HepG2 (cell line): ENCODE measurements around the gene HOXC4. TPM values are rescaled to one million over a fixed set of nuclear protein-coding genes. Genes with fewer than 3 reads are reported as not detected.

Experiments used
- ATAC-seq: fragments of 200-7000 bp; cut with Tn5 transposase; 3 replicates; pipeline ENCODE4 v1.9.1; 2020; ENCODE audit warnings: mild to moderate bottlenecking, moderate library complexity
- BruUV-seq: library from RNA; stranded (reverse); fragments of 400-500 nt; replicated peaks from 2 replicates; lab custom pipeline; 2021; lab: Mats Ljungman, UMichigan
- CTCF ChIA-PET: fragments of 300-600 bp; formaldehyde crosslinking; extraction: SDS; loops from one replicate; lab custom pipeline; 2021; ENCODE audit warnings: low total read pairs, inconsistent platforms, low intra/inter-chr PET ratio; lab: Yijun Ruan, JAX
- POLR2A ChIA-PET: fragments of 350-600 bp; sonication (Branson Sonifier 250); formaldehyde crosslinking; loops from one replicate; lab custom pipeline; 2020; ENCODE audit warnings: antibody characterized with exemption, inconsistent platforms; lab: Yijun Ruan, JAX
- DNase-seq: peaks from one replicate; pipeline ENCODE4 v3.0.0-alpha.2; 2015; ENCODE audit warnings: low spot score
- FAIRE-seq: peaks from 3 replicates; lab custom pipeline; 2011; peaks lifted over from hg19 to GRCh38; lab: Jason Lieb, UNC
- H2AFZ ChIP-seq: one replicate; pipeline ENCODE4 v1.6.1; 2011; ENCODE audit warnings: low read length, inconsistent platforms
- H3K27ac ChIP-seq: fragments of 300-600 bp; 3 replicates; pipeline ENCODE4 v1.8.0; 2011; ENCODE audit warnings: mixed run types, mild to moderate bottlenecking, mixed read lengths, low read length, inconsistent platforms; ENCODE audit not compliant: insufficient read depth; ENCODE audit errors: extremely low read length
- H3K27me3 ChIP-seq, 2 experiments: fragments of 200-600 bp in 1 of 2; 2 replicates in 1 of 2; 3 replicates in 1 of 2; pipeline versions ENCODE4 v1.6.0 to v1.8.0; 2011; ENCODE audit warnings: low read length in 2 of 2, mild to moderate bottlenecking in 2 of 2, moderate library complexity in 2 of 2, inconsistent platforms in 1 of 2; ENCODE audit not compliant: insufficient read depth in 2 of 2, control insufficient read depth in 1 of 2
- H3K36me3 ChIP-seq, 2 experiments: fragments of 200-600 bp in 1 of 2; replicated peaks in 1 of 2; 2 replicates in 1 of 2; 3 replicates in 1 of 2; pipeline versions ENCODE4 v1.5.1 to v1.8.0; 2011; ENCODE audit warnings: low read length in 2 of 2, inconsistent platforms in 1 of 2; ENCODE audit not compliant: insufficient read depth in 2 of 2, control insufficient read depth in 1 of 2
- H3K4me1 ChIP-seq: 2 replicates; pipeline ENCODE4 v1.5.1; 2012; ENCODE audit warnings: low read length, inconsistent platforms; ENCODE audit not compliant: insufficient read depth
- H3K4me2 ChIP-seq: 2 replicates; pipeline ENCODE4 v1.6.0; 2011; ENCODE audit warnings: low read depth, low read length, inconsistent platforms
- H3K4me3 ChIP-seq, 3 experiments: fragments of 200-600 bp in 1 of 3; sonication (generic), shearing (Covaris generic) in 1 of 3; replicated peaks in 1 of 3; 2 replicates each; pipeline ENCODE4 v1.5.1; 2011 to 2016; ENCODE audit warnings: low read length in 3 of 3, inconsistent platforms in 2 of 3, low read depth in 2 of 3, mild to moderate bottlenecking in 2 of 3, control low read depth in 1 of 3, mixed read lengths in 1 of 3; ENCODE audit not compliant: insufficient read depth in 1 of 3
- H3K79me2 ChIP-seq: one replicate; pipeline ENCODE4 v1.6.1; 2011; ENCODE audit warnings: low read length, inconsistent platforms; ENCODE audit not compliant: insufficient read depth
- H3K9ac ChIP-seq: 2 replicates; pipeline ENCODE4 v1.6.0; 2011; ENCODE audit warnings: mild to moderate bottlenecking, low read depth, low read length, inconsistent platforms; ENCODE audit not compliant: insufficient read depth
- H3K9me3 ChIP-seq: 2 replicates; pipeline ENCODE4 v1.5.1; 2012; ENCODE audit warnings: mild to moderate bottlenecking, low read length
- H4K20me1 ChIP-seq: 2 replicates; pipeline ENCODE4 v1.6.0; 2011; ENCODE audit warnings: inconsistent platforms, mild to moderate bottlenecking, low read length, moderate library complexity; ENCODE audit not compliant: insufficient read depth
- BORCS8-MEF2B ChIP-seq: sonication (generic); formaldehyde crosslinking; IDR thresholded peaks from 2 replicates; pipeline ENCODE4 v1.8.0; 2022; ENCODE audit warnings: mild to moderate bottlenecking, missing genetic modification reagents
- CBX1 ChIP-seq: IDR thresholded peaks from one replicate; pipeline ENCODE4 v1.6.1; 2016; ENCODE audit warnings: antibody characterized with exemption, low read depth
- CEBPG ChIP-seq: IDR thresholded peaks from 2 replicates; pipeline ENCODE4 v1.6.1; 2016
- ETV5 ChIP-seq: IDR thresholded peaks from 2 replicates; pipeline ENCODE4 v1.6.1; 2018; ENCODE audit warnings: missing biosample characterization, missing genetic modification reagents, inconsistent platforms, borderline replicate concordance
- GLI4 ChIP-seq: sonication (generic); formaldehyde crosslinking; IDR thresholded peaks from 2 replicates; pipeline ENCODE4 v1.5.1; 2020; ENCODE audit warnings: missing genetic modification reagents, mild to moderate bottlenecking, moderate library complexity, borderline replicate concordance
- HMG20A ChIP-seq: IDR thresholded peaks from 2 replicates; pipeline ENCODE4 v1.6.1; 2016; ENCODE audit warnings: borderline replicate concordance
- HOXA5 ChIP-seq: sonication (generic); formaldehyde crosslinking; IDR thresholded peaks from 2 replicates; pipeline ENCODE4 v1.4.0; 2020; ENCODE audit warnings: missing genetic modification reagents
- KDM2A ChIP-seq: sonication (generic); formaldehyde crosslinking; IDR thresholded peaks from 2 replicates; pipeline ENCODE4 v1.4.0; 2020; ENCODE audit warnings: low read depth, missing genetic modification reagents, borderline replicate concordance
- MAFK ChIP-seq, 2 experiments: IDR thresholded peaks in 1 of 2; conservative IDR thresholded peaks in 1 of 2; 2 replicates each; pipeline ENCODE4 v1.6.1; 2011; ENCODE audit warnings: improper control_type of control experiment in 2 of 2, low read length in 2 of 2
- NFE2L1 ChIP-seq: sonication (generic); formaldehyde crosslinking; IDR thresholded peaks from 2 replicates; pipeline ENCODE4 v1.4.0; 2020; ENCODE audit warnings: missing genetic modification reagents, mild to moderate bottlenecking, borderline replicate concordance
- SMC3 ChIP-seq: IDR thresholded peaks from 2 replicates; pipeline ENCODE4 v1.6.1; 2011; ENCODE audit warnings: low read length, improper control_type of control experiment
- TBP ChIP-seq: sonication (generic); formaldehyde crosslinking; IDR thresholded peaks from 2 replicates; pipeline ENCODE4 v1.5.0; 2020; ENCODE audit warnings: missing genetic modification reagents
- THAP11 ChIP-seq: IDR thresholded peaks from 2 replicates; pipeline ENCODE4 v1.6.1; 2016; ENCODE audit warnings: missing biosample characterization, missing genetic modification reagents
- ZNF225 ChIP-seq: sonication (generic); formaldehyde crosslinking; IDR thresholded peaks from 2 replicates; pipeline ENCODE4 v1.4.0; 2020; ENCODE audit warnings: mild to moderate bottlenecking, missing genetic modification reagents
- ZNF34 ChIP-seq: sonication (generic); formaldehyde crosslinking; IDR thresholded peaks from 2 replicates; pipeline ENCODE4 v1.4.0; 2020; ENCODE audit warnings: mild to moderate bottlenecking, missing genetic modification reagents, borderline replicate concordance
- ZNF44 ChIP-seq: sonication (generic); formaldehyde crosslinking; IDR thresholded peaks from 2 replicates; pipeline ENCODE4 v1.5.1; 2020; ENCODE audit warnings: mild to moderate bottlenecking, missing genetic modification reagents
- ZNF749 ChIP-seq: sonication (generic); formaldehyde crosslinking; IDR thresholded peaks from 2 replicates; pipeline ENCODE4 v1.8.0; 2022; ENCODE audit warnings: mild to moderate bottlenecking, missing genetic modification reagents, moderate library complexity, borderline replicate concordance
- WGBS: methylation state at CpG from one replicate; pipeline ENCODE4 v1.1.6; 2017; ENCODE audit warnings: low lambda C conversion rate; 5-methylcytosine and 5-hydroxymethylcytosine counted together
- in situ Hi-C: cut with HindIII; loops from 2 replicates; pipeline ENCODE4 v1.10.0; 2017; ENCODE audit warnings: low pct_unique_long_range_greater_than_20kb; ENCODE audit not compliant: extremely low pct_ligation_motif_present
- intact Hi-C: fragments of 100-400 bp; cut with micrococcal nuclease; formaldehyde crosslinking; loops from one replicate; pipeline ENCODE4 v1.10.0; 2022; ENCODE audit not compliant: unreplicated experiment
- polyA plus RNA-seq, 8 experiments: library from polyadenylated mRNA; depleted of rRNA in 3 of 8; stranded (reverse) in 7 of 8; unstranded in 1 of 8; fragments of >200 nt; fragmentation: Illumina TruSeq in 4 of 8; extraction: Trizol in 4 of 8; gene quantifications; 2 replicates each; pipeline versions ENCODE4 v1.2.1 to v1.2.3, GENCODE V29; 2011 to 2016; ENCODE audit warnings: low read depth in 4 of 8, missing spikeins in 1 of 8, mixed read lengths in 1 of 8; ENCODE audit not compliant: insufficient read depth in 1 of 8
- total RNA-seq, 5 experiments: library from RNA; depleted of rRNA; stranded (reverse); fragments of >200 nt; fragmentation: Illumina TruSeq; extraction: Trizol; gene quantifications; 2 replicates each; pipeline ENCODE4 v1.2.3, GENCODE V29; 2016; ENCODE audit warnings: low read depth in 1 of 5
- TF ChIP-seq, protein P1 (sequence below): sonication (generic); formaldehyde crosslinking; IDR thresholded peaks from 2 replicates; pipeline ENCODE4 v1.5.0; 2020; ENCODE audit warnings: mild to moderate bottlenecking, missing genetic modification reagents, moderate library complexity
- TF ChIP-seq, protein P2 (sequence below): sonication (generic); formaldehyde crosslinking; IDR thresholded peaks from 2 replicates; pipeline ENCODE4 v1.9.0; 2021; ENCODE audit warnings: missing genetic modification reagents, borderline replicate concordance
- TF ChIP-seq, protein P3 (sequence below): sonication (generic); formaldehyde crosslinking; IDR thresholded peaks from 2 replicates; pipeline ENCODE4 v1.5.0; 2020; ENCODE audit warnings: missing genetic modification reagents

HOXC4 gene
- total and polyA plus RNA-seq, 2 of the 13 experiments (the other 11 are each of a cell fraction or from before 2014, with no cell fraction given): not detected

DNA sequence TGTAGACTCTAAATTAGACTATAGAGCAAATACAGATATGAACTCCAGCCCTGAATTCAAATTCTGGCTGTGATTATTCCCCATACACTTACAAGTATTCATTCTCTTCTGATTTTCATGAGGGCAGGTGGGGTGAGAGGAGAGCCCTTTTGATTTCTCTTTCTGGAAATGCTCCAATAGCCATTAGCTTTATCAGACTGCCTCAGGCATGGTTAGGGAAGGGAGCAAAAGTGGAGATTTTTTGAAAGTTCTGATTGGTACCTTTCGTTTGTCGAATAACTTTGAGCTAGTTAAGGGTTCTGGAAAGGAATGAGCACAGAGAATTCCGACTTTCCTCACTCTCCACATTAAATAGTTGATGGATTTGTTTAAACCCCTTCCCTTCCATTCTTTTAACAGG is 13.0 kb upstream of the HOXC4 start:
- no peaks in the 10 kb centered on the region for H3K36me3 ChIP-seq
- no peak overlapping the region for H2AFZ ChIP-seq
- in situ Hi-C loops: no loop called here
- no peak for DNase-seq
- WGBS: 9% methylated on average over 3 of the region's 3 CpGs
- no peak for TF ChIP-seq GLI4 (CRISPR knock-in tag)
- no peak for TF ChIP-seq HOXA5 (CRISPR knock-in tag)
- TF ChIP-seq, protein P1, sequence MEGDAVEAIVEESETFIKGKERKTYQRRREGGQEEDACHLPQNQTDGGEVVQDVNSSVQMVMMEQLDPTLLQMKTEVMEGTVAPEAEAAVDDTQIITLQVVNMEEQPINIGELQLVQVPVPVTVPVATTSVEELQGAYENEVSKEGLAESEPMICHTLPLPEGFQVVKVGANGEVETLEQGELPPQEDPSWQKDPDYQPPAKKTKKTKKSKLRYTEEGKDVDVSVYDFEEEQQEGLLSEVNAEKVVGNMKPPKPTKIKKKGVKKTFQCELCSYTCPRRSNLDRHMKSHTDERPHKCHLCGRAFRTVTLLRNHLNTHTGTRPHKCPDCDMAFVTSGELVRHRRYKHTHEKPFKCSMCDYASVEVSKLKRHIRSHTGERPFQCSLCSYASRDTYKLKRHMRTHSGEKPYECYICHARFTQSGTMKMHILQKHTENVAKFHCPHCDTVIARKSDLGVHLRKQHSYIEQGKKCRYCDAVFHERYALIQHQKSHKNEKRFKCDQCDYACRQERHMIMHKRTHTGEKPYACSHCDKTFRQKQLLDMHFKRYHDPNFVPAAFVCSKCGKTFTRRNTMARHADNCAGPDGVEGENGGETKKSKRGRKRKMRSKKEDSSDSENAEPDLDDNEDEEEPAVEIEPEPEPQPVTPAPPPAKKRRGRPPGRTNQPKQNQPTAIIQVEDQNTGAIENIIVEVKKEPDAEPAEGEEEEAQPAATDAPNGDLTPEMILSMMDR (CRISPR knock-in tag): no peak
- no peak for TF ChIP-seq ZNF34 (CRISPR knock-in tag)
- no peak for TF ChIP-seq KDM2A (CRISPR knock-in tag)
- TF ChIP-seq HMG20A (CRISPR knock-in tag): no peak
- TF ChIP-seq, protein P2, sequence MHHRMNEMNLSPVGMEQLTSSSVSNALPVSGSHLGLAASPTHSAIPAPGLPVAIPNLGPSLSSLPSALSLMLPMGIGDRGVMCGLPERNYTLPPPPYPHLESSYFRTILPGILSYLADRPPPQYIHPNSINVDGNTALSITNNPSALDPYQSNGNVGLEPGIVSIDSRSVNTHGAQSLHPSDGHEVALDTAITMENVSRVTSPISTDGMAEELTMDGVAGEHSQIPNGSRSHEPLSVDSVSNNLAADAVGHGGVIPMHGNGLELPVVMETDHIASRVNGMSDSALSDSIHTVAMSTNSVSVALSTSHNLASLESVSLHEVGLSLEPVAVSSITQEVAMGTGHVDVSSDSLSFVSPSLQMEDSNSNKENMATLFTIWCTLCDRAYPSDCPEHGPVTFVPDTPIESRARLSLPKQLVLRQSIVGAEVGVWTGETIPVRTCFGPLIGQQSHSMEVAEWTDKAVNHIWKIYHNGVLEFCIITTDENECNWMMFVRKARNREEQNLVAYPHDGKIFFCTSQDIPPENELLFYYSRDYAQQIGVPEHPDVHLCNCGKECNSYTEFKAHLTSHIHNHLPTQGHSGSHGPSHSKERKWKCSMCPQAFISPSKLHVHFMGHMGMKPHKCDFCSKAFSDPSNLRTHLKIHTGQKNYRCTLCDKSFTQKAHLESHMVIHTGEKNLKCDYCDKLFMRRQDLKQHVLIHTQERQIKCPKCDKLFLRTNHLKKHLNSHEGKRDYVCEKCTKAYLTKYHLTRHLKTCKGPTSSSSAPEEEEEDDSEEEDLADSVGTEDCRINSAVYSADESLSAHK (CRISPR knock-in tag): no peak
- no peak for TF ChIP-seq MAFK (conservative IDR thresholded peaks at IDR 0.05 in 1 of 2, IDR thresholded peaks at IDR 0.05 in 1 of 2; ENCODE audit: low read length in 2 of 2)
- TF ChIP-seq THAP11 (CRISPR knock-in tag): no peak
- TF ChIP-seq ZNF225 (CRISPR knock-in tag): no peak
- TF ChIP-seq ZNF44 (CRISPR knock-in tag): no peak
- no peak for TF ChIP-seq TBP (CRISPR knock-in tag)
- TF ChIP-seq ETV5: no peak
- no peak for TF ChIP-seq CBX1
- no peak for TF ChIP-seq SMC3
- TF ChIP-seq BORCS8-MEF2B (CRISPR knock-in tag): no peak
- TF ChIP-seq NFE2L1 (CRISPR knock-in tag): no peak
- no peak for TF ChIP-seq ZNF749 (CRISPR knock-in tag)
- TF ChIP-seq, protein P3, sequence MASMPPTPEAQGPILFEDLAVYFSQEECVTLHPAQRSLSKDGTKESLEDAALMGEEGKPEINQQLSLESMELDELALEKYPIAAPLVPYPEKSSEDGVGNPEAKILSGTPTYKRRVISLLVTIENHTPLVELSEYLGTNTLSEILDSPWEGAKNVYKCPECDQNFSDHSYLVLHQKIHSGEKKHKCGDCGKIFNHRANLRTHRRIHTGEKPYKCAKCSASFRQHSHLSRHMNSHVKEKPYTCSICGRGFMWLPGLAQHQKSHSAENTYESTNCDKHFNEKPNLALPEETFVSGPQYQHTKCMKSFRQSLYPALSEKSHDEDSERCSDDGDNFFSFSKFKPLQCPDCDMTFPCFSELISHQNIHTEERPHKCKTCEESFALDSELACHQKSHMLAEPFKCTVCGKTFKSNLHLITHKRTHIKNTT: no peak
- no peak for TF ChIP-seq CEBPG
- TF ChIP-seq, all 625 proteins: peak for 0
- BruUV-seq: no TSS peak
- Histone ChIP-seq H3K9ac (no peak overlapping the region), H4K20me1 (no peaks in the 10 kb centered on the region), H3K4me2 (no peak overlapping the region), H3K79me2 (no peaks in the 10 kb centered on the region), H3K9me3 (no peaks in the 10 kb centered on the region), H3K27ac (no peak overlapping the region), H3K4me1 (no peaks in the 10 kb centered on the region), H3K4me3 (no peak overlapping the region), H3K27me3 (peaks cover 8 to 52% of the 10 kb centered on the region in 2 experiments)
- ChIA-PET POLR2A (no interaction called here), CTCF (no interaction called here)
- FAIRE-seq: no peak
- intact Hi-C loops: no loop called here
- no peak for ATAC-seq
